HG02763 (cell line): ENCODE results near the gene USP31.

Experiments
- ATAC-seq: cut with Tn5 transposase; IDR thresholded peaks from one replicate; pipeline ENCODE4 v1.9.1; 2021; ENCODE audit warnings: mild to moderate bottlenecking, moderate library complexity; ENCODE audit not compliant: unreplicated experiment

Gene USP31

DNA sequence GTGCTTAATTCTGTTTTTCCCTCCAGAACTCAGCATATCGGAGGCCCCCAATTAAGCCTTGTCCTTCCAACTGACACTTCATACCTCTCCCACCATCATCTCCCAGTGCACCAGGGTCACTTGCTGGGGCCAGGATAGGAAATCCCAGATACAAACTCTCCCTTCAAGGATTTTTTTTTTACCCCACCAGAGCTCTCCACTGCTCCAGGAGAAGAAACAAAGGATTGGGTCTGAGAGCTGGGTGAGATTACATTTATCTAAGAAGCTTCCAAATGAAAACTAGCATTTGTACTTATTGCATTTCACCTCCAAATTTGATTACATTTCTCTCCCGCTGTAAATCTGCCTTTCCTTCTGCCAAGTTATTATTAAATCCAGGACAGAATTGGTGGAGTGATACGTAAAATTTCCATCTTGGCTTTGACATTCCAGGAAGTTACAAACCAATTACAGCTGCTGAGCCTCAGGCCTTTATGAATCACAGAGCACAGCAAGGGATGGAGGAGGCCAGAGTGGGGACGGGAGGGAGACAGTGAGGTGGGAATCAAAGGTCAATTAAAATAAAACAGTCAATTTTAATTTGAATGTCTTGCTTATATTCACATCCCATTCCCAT, 123.5 kb downstream of the USP31 start:
- ATAC-seq: no peak

DNA sequence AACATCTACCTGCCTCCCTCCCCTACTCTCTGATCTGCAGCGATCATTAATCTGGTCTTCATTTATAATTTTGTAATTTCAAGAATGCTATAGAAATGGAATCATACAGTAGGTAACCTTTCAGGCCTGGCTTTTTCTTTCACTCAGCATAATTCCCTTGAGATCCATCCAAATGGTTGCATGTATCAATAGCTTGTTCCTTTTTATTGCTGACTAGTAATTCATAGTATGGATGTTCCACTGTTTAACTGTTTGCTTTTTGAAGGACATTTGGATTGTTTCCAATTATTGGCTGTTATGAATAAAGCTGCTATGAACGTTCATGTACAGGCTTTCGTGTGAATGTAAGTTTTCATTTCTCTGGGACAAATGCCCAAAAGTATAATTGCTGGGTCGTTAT, 125.2 kb downstream of the USP31 start:
- ATAC-seq: no peak

DNA sequence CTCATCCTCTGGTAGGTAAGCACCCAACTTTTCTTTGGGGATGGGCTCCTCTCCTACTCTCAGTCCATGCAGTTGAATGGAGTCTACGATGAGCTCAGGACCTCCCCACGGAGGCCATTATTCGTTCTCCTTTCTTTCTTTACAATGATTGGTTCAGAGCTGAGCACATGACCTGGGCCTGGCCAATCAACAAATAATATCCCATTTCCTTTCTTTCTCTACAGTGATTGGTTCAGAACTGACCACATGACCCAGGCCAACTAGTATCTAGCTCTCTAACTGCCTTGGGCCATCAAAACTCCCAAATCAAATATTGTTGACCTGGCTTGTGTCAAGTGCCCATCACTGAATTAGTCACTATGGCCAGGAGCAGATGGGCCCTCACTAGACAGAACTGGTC, 129.2 kb downstream of the USP31 start:
- no peak for ATAC-seq

DNA sequence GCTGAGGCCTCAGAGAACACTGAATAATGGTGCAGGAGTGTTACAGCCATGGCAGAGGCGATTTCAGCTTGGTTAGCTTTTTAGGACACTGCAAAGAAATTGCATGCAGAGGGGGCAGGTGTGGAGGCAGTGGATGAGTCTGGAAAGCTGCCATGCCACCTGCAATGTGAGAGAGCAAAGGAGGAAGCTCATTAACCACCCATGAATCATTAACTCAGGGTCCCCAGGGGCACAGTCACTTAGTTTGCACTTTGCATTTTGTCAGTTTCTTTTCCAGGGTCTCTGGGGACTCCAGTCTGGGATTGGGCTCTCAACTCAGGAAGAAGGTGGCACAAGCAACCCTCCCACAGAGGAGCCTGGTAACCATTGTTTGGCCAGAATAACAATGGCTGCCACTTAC, 132.9 kb downstream of the USP31 start:
- no peak for ATAC-seq

DNA sequence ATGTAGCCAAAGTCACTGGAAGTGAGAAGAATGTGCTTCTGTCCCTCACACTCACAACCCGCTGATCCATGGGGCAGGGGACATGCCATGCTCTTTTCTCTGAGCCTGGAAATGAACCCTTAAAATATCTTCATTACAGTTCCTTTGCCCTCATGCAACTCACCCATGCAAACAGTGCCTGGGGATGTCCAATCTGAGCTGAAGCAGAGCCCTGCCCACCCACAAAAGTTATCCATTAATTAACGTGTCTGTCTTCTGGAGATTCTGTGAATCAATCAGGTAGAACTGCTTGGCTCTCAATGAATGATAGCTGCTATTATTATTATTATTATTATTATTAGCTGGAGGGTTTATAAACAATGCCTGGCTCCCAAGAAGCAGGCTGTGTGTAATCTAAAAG, 133.7 kb downstream of the USP31 start:
- no peak for ATAC-seq

DNA sequence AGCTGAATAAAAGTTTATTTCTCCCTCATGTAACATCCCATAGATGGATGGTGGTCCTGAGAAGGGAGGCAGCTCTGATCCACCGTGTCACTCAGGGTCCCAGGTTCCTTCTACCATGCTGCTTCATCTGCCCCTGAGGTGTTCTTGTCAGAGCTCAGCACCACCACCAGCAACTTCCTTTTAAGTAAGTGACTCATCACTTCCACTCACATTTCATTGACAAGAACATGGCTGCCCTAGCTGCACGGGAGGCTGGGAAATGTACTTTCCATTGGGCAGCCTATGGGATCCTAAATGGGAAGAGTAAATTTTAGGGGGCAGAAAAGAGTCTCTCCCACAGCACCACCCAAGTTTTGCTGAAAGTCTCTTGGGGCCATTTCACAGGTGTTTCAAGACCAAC, 134.7 kb downstream of the USP31 start:
- ATAC-seq: no peak
